GM19328 (cell line): Measurements from ENCODE around the gene RHOT1.
"Not testable (repeated sequence)": the region's sequence is repeated elsewhere in the genome, so short reads cannot be mapped to it uniquely, and the experiment has no call there.

Experiments
- ATAC-seq: cut with Tn5 transposase; IDR thresholded peaks from one replicate; pipeline ENCODE4 v1.9.1; 2021; ENCODE audit warnings: mild to moderate bottlenecking, moderate library complexity; ENCODE audit not compliant: unreplicated experiment

RHOT1 gene

GRCh38 chr17:32123782-32124181 is 18.5 kb upstream of the RHOT1 start:
- ATAC-seq: no peak

GRCh38 chr17:32124985-32125847 is 17.1 kb upstream of the RHOT1 start:
- no peak for ATAC-seq

GRCh38 chr17:32125848-32126153 is 16.5 kb upstream of the RHOT1 start:
- ATAC-seq: no peak

- no peak for ATAC-seq
Observed at GRCh38 chr17:32126325-32126724, 16.0 kb upstream of the RHOT1 start.

GRCh38 chr17:32126746-32127145 is 15.6 kb upstream of the RHOT1 start:
- no peak for ATAC-seq

GRCh38 chr17:32127158-32127897 is 15.0 kb upstream of the RHOT1 start:
- peak; percentile 84 for ATAC-seq

- not testable (repeated sequence) for ATAC-seq
Observed at GRCh38 chr17:32128470-32128869, 13.8 kb upstream of the RHOT1 start.

- not testable (repeated sequence) for ATAC-seq
Observed at GRCh38 chr17:32135497-32136117, 6.7 kb upstream of the RHOT1 start.

GRCh38 chr17:32136856-32137255 is 5.4 kb upstream of the RHOT1 start:
- no peak for ATAC-seq

- not testable (repeated sequence) for ATAC-seq
Observed at GRCh38 chr17:32139504-32139903, 2.8 kb upstream of the RHOT1 start.

GRCh38 chr17:32141258-32141657 is 1.0 kb upstream of the RHOT1 start:
- ATAC-seq: no peak

GRCh38 chr17:32141679-32142037 is 644 bp upstream of the RHOT1 start:
- ATAC-seq: no peak

GRCh38 chr17:32142857-32143526 is 690 bp downstream of the RHOT1 start:
- ATAC-seq: no peak

GRCh38 chr17:32143527-32143870 is 1.2 kb downstream of the RHOT1 start:
- no peak for ATAC-seq

- ATAC-seq: not testable (repeated sequence)
Observed at GRCh38 chr17:32144442-32144841, 2.1 kb downstream of the RHOT1 start.

GRCh38 chr17:32148351-32148750 is 6.0 kb downstream of the RHOT1 start:
- no peak for ATAC-seq

- ATAC-seq: no peak
Observed at GRCh38 chr17:32150358-32150757, 8.1 kb downstream of the RHOT1 start.

- ATAC-seq: no peak
Observed at GRCh38 chr17:32152130-32152529, 9.8 kb downstream of the RHOT1 start.

GRCh38 chr17:32155896-32156295 is 13.6 kb downstream of the RHOT1 start:
- ATAC-seq: no peak

GRCh38 chr17:32156656-32157055 is 14.4 kb downstream of the RHOT1 start:
- ATAC-seq: no peak

- no peak for ATAC-seq
Observed at GRCh38 chr17:32157225-32157624, 14.9 kb downstream of the RHOT1 start.
